Posterior vena cava (tissue), 2 donors: ENCODE measurements around the gene PPP1CA. TPM values are rescaled to one million over a fixed set of nuclear protein-coding genes. Genes with fewer than 3 reads are reported as not detected.

Experiments
- DNase-seq: peaks from one replicate; pipeline ENCODE4 v3.0.0-alpha.2; 2020; ENCODE audit warnings: low spot score
- intact Hi-C, 2 donors: fragments of 100-400 bp; cut with DNase I; formaldehyde crosslinking; loops; one replicate each; pipeline versions ENCODE4 v1.14.1 to v1.14.2; 2022 to 2023
- long read RNA-seq, 2 donors: library from polyadenylated mRNA; unstranded; transcript quantifications; one replicate each; pipeline ENCODE4 v2.0.0, GENCODE V29; 2020 to 2021
- total RNA-seq, 2 donors: library from RNA; stranded (reverse); fragmentation: NEBNext Ultra II Directional; extraction: Animal tissue kit (Norgen Biotek cat#: 25700); gene quantifications; one replicate each; pipeline ENCODE4 v1.2.1, GENCODE V29; 2021
- donor health status: DM: yes; HTN: yes; CAD: no.
- donor health status: DM: yes; HTN: yes; CAD: no.

PPP1CA gene
- total RNA-seq, result 10 to 100 TPM; 62.1 to 70.6 TPM
- long read RNA-seq, donor 1, transcript PPP1CA-203 (7 exons, 1,476 nt), result major isoform, 35 of 43 reads
- long read RNA-seq, donor 1, partial matches to known transcripts, result 0 of 43 reads
- long read RNA-seq, donor 1, other reads (novel, unspliced or antisense), result 4 of 43 reads
- long read RNA-seq, donor 2, transcript PPP1CA-202 (6 exons, 1,054 nt), result minor isoform, 12 of 316 reads
- long read RNA-seq, donor 2, transcript PPP1CA-203 (7 exons, 1,476 nt), result major isoform, 274 of 316 reads
- long read RNA-seq, donor 2, transcript PPP1CA-204 (6 exons, 1,677 nt), result minor isoform, 9 of 316 reads
- long read RNA-seq, donor 2, partial matches to known transcripts, result 6 of 316 reads
- long read RNA-seq, donor 2, other reads (novel, unspliced or antisense), result 10 of 316 reads

- peak; percentile 97 for DNase-seq
- intact Hi-C loops, result loop anchor here in 1 of 2 donors (10.0 kb wide), 1 partner anchor 103 kb away; the partner anchor contains the start of genes CDK2AP2 and PITPNM1
These were observed at the start of gene PPP1CA for GRCh38 chr11:67401495-67402191. Gene PPP1CA, minus strand, starts transcription at chr11:67401858. Its CDS starts 76 bp downstream, at chr11:67401782.

DNA sequence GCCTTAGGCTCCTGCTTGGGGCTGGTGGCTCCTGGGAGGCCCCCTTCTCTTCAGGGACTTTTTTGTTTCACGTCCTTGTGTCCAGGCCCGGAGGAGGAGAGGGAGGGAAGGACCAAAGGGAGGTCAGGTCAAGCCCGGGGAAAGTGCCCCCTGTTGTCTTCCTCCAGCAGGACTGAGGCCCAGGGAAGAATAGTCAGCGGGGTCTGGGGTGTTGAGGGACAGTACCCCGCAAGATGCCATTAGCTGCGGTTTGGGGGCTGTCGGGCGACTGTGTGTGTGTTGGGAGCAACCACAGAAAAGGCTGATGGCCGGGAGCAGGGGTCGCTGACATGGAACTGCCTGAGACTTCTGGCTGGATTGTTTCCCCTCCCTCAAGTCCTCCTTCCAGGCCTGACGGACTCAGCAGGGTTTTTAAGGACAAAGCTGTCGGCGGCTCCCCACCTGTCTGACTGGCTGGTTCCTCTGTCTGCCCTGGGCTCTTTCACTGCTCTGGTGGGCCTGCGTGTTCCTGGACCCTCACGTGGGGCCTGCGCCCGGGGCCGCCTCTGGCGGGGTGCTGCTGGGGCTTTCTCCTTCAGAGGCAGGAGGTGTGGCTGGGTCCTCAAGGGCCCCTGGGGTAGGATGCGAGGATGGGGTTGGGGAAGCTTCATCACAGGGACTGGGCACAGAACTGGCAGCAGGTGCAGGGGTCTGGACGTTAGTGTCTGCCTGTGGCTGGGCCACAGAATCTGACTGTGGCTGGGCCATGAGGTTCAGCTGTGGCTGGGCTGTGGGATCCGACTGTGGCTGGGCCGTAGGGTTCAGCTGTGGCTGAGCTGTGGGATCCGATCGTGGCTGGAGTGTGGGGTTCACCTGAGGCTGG, 49.4 kb upstream of the PPP1CA start:
- DNase-seq, result no peak
- intact Hi-C loops, result no loop called here

DNA sequence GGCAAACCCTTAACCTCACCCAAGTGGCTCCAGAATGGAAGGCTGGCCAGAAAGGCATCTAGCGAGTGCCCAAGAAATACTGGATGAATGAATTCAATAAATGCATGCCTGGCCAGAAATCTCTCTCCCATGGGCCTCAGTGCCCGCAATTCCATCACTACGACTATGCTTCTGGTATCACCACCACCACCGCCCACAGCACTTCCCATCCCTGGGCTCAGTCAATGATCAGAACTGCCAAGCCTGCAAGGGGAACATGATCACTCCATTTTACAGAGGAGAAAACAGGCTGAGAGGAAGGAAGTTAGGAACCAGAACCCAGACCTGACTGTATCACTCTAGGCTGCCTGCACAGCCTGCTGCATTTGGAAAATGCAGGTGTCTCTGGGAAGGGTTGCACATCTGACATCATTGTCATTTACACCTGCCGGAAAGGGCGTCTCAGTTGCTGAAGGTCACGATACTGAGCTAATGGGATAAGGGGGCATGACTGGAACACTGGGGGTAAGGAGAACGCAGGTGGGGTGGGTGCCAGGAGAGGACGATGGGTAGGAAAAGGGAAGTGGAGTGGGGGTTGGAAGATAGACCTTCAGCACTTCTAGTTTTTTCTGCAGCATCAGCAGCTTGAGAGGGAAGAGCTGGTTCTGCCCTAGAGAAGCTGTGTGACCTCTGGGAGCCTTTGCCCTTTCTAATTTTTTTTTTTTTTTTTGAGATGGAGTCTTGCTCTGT, 47.6 kb upstream of the PPP1CA start:
- intact Hi-C loops, result no loop called here
- no peak for DNase-seq

DNA sequence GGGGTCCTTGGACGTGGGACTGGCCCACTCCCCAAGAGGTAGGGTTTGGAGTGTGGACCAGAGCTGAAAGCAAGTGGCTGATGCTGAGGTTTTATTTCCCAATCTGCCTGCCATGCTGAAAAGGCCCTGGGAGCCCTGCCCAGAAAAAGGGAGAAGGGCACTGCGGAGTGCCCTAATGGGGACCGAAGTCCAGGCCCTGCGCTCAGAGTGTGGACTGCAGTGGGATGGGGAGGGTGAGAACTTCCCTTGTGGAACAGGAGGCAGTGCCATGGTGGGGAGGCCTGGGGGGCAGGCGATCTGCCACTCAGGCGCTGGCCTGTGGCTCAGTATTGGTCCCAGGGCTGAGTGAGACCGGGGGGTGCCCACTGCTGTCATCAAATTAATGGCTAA, 46.6 kb upstream of the PPP1CA start:
- intact Hi-C loops, result no loop called here

DNA sequence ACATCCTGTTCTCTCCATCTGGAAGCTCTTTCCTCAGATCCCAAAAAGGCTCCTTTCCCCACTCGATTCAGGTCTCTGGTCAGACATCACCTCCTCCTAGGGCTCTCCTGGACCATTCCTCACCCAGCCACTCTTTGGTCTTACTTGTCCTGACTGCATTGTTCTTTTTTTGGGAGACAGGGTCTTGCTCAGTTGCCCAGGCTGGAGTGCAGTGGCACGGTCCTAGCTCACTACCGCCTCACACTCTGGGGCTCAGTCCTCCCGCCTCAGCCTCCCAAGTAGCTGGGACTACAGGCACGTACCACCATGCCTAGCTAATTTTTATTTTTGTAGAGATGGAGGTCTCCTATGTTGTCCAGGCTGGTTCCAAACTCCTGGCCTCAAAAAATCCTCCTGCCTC, 43.9 kb upstream of the PPP1CA start:
- no peak for DNase-seq
- intact Hi-C loops, result no loop called here

More for the DNA sequence above, 46.6 kb upstream of the PPP1CA start:
- no peak for DNase-seq

GRCh38 chr11:67442504-67443404, 41.1 kb upstream of the PPP1CA start:
- intact Hi-C loops, result no loop called here
- no peak for DNase-seq

DNA sequence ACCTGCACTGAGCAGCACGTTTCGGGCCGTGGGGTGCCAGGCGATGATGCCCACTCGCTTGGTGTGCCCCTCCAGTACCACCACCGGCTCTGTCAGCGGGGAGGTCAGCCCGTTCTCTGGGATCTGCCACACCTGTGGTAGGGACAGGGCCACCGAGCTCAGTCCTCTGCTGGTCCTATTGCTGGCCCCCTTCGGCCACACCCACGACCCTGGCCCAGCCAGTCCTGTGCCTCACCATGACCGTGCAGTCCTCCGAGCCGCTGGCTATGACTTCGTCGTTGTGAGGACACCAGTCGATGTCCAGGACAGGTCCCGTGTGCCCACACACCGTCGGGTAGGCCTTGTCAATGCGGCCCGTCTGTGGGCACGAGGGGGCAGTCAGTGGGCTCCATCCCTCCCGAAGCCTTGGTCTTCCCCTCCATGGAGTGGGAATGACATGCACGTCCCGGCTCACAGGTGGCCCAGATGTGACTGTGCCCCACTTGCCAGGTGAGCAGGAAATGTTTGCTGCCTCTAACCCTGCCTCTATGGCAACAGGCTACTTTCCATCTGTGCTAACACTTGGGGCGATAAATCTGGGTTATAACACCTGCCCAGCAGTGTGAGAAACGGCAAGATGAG, 40.2 kb upstream of the PPP1CA start:
- intact Hi-C loops, result no loop called here

GRCh38 chr11:67441098-67441563, 39.5 kb upstream of the PPP1CA start:
- DNase-seq, result peak; percentile 79
- intact Hi-C loops, result no loop called here

More for the DNA sequence above, 40.2 kb upstream of the PPP1CA start:
- DNase-seq, result peak; percentile 81

GRCh38 chr11:67440229-67441097, 38.8 kb upstream of the PPP1CA start:
- intact Hi-C loops, result no loop called here
- no peak for DNase-seq

GRCh38 chr11:67439321-67440228, 37.9 kb upstream of the PPP1CA start:
- no peak for DNase-seq

GRCh38 chr11:67438158-67438902, 36.7 kb upstream of the PPP1CA start:
- intact Hi-C loops, result no loop called here
- DNase-seq, result peak; percentile 71

More at GRCh38 chr11:67439321-67440228, 37.9 kb upstream of the PPP1CA start:
- intact Hi-C loops, result no loop called here

DNA sequence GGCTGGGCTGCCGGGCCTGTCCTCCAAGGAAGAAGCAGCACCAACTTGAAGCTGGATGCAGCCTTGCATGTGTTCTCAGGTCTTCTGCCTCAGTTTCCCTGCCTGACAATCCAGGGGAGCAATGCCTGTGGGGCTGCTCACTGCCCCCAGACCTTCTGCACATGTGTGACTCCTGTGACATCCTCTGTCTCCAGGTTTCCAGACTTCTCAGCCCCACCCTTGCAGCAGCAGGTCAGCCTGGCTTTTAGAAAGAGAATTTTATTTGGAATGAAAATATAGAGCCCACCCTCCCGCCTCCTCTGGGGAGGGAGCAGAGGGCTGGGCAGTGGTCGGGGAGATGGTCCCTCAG, 36.1 kb upstream of the PPP1CA start:
- intact Hi-C loops, result no loop called here
- no peak for DNase-seq

- DNase-seq, result peak; percentile 81
- intact Hi-C loops, result no loop called here
These were observed 35.6 kb upstream of the PPP1CA start, which contains the start of gene PTPRCAP for GRCh38 chr11:67437082-67437808. Gene PTPRCAP, minus strand, starts transcription at chr11:67437682. Its CDS starts 63 bp downstream, at chr11:67437619.

GRCh38 chr11:67436459-67437081, 34.9 kb upstream of the PPP1CA start:
- no peak for DNase-seq
- intact Hi-C loops, result no loop called here
